Measurements from ENCODE around the gene ASB10.

ASB10 gene

DNA sequence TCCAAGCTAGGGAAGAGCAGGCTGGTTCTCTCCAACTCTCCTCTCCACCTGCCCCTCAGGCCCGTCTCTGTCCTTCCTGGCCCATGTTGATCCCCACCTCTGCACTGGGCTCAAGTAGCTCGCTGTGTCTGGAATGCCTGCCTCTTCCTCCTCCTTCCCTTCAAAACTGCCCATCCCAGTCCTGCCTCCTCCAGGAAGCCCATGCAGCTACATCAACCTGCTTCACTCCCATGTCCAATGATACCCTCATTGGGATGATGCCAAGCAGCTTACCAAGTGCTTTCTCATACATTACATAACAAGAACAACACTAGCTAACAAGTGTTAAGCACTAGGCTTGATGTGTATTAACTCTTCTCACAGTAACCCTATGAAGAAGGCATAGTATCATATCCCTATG lies 8.2 kb downstream of the ASB10 start:
- TF ChIP-seq CTCF (conservative IDR thresholded peaks at IDR 0.05; ENCODE audit: low read depth, low read length) = no peak
- no peak overlapping the region for H3K4me3 ChIP-seq (ENCODE audit: low read length)
- no peak for DNase-seq (ENCODE audit: low read depth)

DNA sequence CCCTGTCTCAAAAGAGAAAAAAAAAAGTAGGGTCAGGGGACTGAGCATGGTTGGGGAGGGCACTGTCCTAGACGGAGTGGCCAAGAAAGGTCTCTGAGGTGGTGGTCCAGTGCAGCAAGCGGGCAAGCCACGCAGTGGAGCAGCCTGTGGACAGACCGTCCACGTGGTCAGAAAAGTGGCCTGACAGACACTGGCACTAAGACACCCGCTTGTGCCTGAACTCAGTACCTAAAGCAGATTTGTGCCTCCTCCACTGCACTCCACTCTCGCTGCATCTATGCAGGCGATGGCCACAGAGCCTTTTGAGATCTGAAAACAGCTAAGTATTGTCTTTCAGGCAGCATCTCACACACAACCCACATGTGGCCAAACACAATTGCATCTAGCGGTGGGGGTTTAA lies 8.8 kb downstream of the ASB10 start:
- no peak overlapping the region for H3K4me3 ChIP-seq (ENCODE audit: low read length)
- TF ChIP-seq CTCF (conservative IDR thresholded peaks at IDR 0.05; ENCODE audit: low read depth, low read length) = no peak
- DNase-seq (ENCODE audit: low read depth) = no peak

DNA sequence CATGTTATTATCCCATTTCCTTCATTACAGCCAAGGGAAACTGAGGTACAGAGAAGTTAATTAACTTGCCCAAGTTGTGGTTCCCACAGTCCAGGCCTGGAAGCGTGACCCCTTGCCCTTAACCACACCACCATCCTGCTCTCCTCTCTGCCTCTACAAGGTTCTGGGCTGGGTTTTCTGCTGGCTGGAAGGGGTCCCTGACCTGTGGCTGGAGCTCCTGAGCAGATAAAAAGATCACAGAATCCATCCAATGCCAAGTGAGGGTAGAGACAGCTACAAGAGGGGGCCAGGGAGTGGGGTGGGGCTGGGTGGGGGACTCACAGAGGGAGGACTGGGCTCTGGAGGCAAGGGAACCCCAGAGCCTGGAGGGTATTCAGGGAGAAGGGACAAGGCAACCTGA lies 9.7 kb downstream of the ASB10 start:
- TF ChIP-seq CTCF (conservative IDR thresholded peaks at IDR 0.05; ENCODE audit: low read depth, low read length) = no peak
- DNase-seq (ENCODE audit: low read depth) = no peak
- no peak overlapping the region for H3K4me3 ChIP-seq (ENCODE audit: low read length)

DNA sequence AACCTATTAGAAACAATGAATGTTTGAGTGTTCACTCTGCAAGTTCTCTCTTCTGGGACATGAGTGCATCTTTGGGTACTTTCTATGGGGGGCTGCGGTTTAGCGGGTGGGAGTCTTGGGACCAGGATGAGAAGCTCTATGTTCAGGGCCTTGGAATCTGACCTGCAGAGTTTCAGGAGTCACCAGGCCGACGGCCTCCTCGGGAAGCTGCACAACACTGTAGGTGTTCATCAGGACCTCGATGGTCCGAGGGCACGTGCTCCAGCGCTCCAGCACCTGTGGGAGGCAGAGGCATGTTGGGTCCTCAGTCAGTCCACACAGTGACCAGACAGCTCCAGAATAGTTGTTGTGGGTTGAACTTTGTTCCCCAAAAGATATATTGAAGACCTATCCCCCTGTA lies 10.6 kb downstream of the ASB10 start:
- no peak for DNase-seq (ENCODE audit: low read depth)
- TF ChIP-seq CTCF (conservative IDR thresholded peaks at IDR 0.05; ENCODE audit: low read depth, low read length) = no peak
- no peak overlapping the region for H3K4me3 ChIP-seq (ENCODE audit: low read length)

- no peak overlapping the region for H3K4me3 ChIP-seq (ENCODE audit: low read length)
- peak; percentile 6 for TF ChIP-seq CTCF (conservative IDR thresholded peaks at IDR 0.05; ENCODE audit: low read depth, low read length)
Observed at GRCh38 chr7:151175793-151176311, 11.2 kb downstream of the ASB10 start.

GRCh38 chr7:151175047-151175792 lies 11.8 kb downstream of the ASB10 start:
- no peak for TF ChIP-seq CTCF (conservative IDR thresholded peaks at IDR 0.05; ENCODE audit: low read depth, low read length)
- H3K4me3 ChIP-seq (ENCODE audit: low read length) = no peak overlapping the region
- DNase-seq (ENCODE audit: low read depth) = no peak

More at GRCh38 chr7:151175793-151176311, 11.2 kb downstream of the ASB10 start:
- no peak for DNase-seq (ENCODE audit: low read depth)
